ENCODE data around the gene BCL7C. TPM values are rescaled to one million over a fixed set of nuclear protein-coding genes. Genes with fewer than 3 reads are reported as not detected.

The BCL7C gene
- total RNA-seq, 1 donor from 2014 or later: 41.6 TPM

- no peak for FAIRE-seq
- peak in 1 of 2 donors; percentile 40 for DNase-seq (ENCODE audit: low spot score in 2 of 2)
Measured at GRCh38 chr16:30923554-30924075, 29.7 kb upstream of the BCL7C start, which contains the start of gene FBXL19. FBXL19 (plus strand) TSS chr16:30923572; CDS start chr16:30925755, 2,183 bp downstream.

- FAIRE-seq (peak; percentile 71), DNase-seq (ENCODE audit: low spot score in 2 of 2) (peak; percentile 95 to 97)
Measured at GRCh38 chr16:30922960-30923535, 29.2 kb upstream of the BCL7C start.

GRCh38 chr16:30922420-30922959 is 28.6 kb upstream of the BCL7C start:
- peak; percentile 98 for FAIRE-seq
- peak; percentile 92 for DNase-seq (ENCODE audit: low spot score in 2 of 2)

- DNase-seq (ENCODE audit: low spot score in 2 of 2) (peak; percentile 63 to 74), FAIRE-seq (no peak)
Measured at GRCh38 chr16:30921748-30922419, 28.0 kb upstream of the BCL7C start.

GRCh38 chr16:30921459-30921747 is 27.5 kb upstream of the BCL7C start:
- FAIRE-seq: no peak
- no peak for DNase-seq (ENCODE audit: low spot score in 2 of 2)

GRCh38 chr16:30920891-30921290 is 27.0 kb upstream of the BCL7C start:
- DNase-seq (ENCODE audit: low spot score in 2 of 2) (no peak), FAIRE-seq (no peak)

GRCh38 chr16:30918614-30919013 is 24.7 kb upstream of the BCL7C start:
- FAIRE-seq (no peak), DNase-seq (ENCODE audit: low spot score in 2 of 2) (no peak)

GRCh38 chr16:30914830-30915229 is 21.0 kb upstream of the BCL7C start:
- FAIRE-seq (no peak), DNase-seq (ENCODE audit: low spot score in 2 of 2) (no peak)

- FAIRE-seq (no peak), DNase-seq (ENCODE audit: low spot score in 2 of 2) (no peak)
Measured at GRCh38 chr16:30912794-30913412, 19.0 kb upstream of the BCL7C start.

GRCh38 chr16:30910427-30911029 is 16.7 kb upstream of the BCL7C start:
- DNase-seq (ENCODE audit: low spot score in 2 of 2): no peak
- FAIRE-seq: no peak

- DNase-seq (ENCODE audit: low spot score in 2 of 2): no peak
- FAIRE-seq: no peak
Measured at GRCh38 chr16:30907064-30907463, 13.2 kb upstream of the BCL7C start.

- DNase-seq (ENCODE audit: low spot score in 2 of 2) (no peak), FAIRE-seq (no peak)
Measured at GRCh38 chr16:30904114-30904780, 10.4 kb upstream of the BCL7C start.

- peak; percentile 57 to 59 for DNase-seq (ENCODE audit: low spot score in 2 of 2)
- no peak for FAIRE-seq
Measured at GRCh38 chr16:30903596-30903995, 9.7 kb upstream of the BCL7C start.

- no peak for DNase-seq (ENCODE audit: low spot score in 2 of 2)
- FAIRE-seq: no peak
Measured at GRCh38 chr16:30903002-30903401, 9.1 kb upstream of the BCL7C start.

- FAIRE-seq (no peak), DNase-seq (ENCODE audit: low spot score in 2 of 2) (peak; percentile 91)
Measured at GRCh38 chr16:30902029-30902972, 8.4 kb upstream of the BCL7C start.

- FAIRE-seq (no peak), DNase-seq (ENCODE audit: low spot score in 2 of 2) (no peak)
Measured at GRCh38 chr16:30901201-30902028, 7.5 kb upstream of the BCL7C start.

GRCh38 chr16:30900588-30900987 is 6.7 kb upstream of the BCL7C start:
- DNase-seq (ENCODE audit: low spot score in 2 of 2) (no peak), FAIRE-seq (no peak)

- DNase-seq (ENCODE audit: low spot score in 2 of 2): no peak
- FAIRE-seq: no peak
Measured at GRCh38 chr16:30899794-30900193, 5.9 kb upstream of the BCL7C start.
